Upper lobe of left lung (tissue), 4 donors: ENCODE data around the gene YKT6.

Source experiments
- POLR2A ChIP-seq, 4 donors: fragments of 450-650 bp; IDR thresholded peaks; one replicate each; pipeline ENCODE4 v1.5.1; 2016 to 2017; ENCODE audit warnings: antibody characterized with exemption in 4 of 4, mild to moderate bottlenecking in 2 of 4
- TF ChIP-seq, protein P1 (sequence below), 6 experiments: fragments of 450-650 bp in 4 of 6; fragments of 200-600 bp in 2 of 6; sonication (generic) in 2 of 6; IDR thresholded peaks; one replicate each; pipeline ENCODE4 v1.5.1; 2016 to 2019; ENCODE audit warnings: antibody characterized with exemption in 6 of 6

DNA sequence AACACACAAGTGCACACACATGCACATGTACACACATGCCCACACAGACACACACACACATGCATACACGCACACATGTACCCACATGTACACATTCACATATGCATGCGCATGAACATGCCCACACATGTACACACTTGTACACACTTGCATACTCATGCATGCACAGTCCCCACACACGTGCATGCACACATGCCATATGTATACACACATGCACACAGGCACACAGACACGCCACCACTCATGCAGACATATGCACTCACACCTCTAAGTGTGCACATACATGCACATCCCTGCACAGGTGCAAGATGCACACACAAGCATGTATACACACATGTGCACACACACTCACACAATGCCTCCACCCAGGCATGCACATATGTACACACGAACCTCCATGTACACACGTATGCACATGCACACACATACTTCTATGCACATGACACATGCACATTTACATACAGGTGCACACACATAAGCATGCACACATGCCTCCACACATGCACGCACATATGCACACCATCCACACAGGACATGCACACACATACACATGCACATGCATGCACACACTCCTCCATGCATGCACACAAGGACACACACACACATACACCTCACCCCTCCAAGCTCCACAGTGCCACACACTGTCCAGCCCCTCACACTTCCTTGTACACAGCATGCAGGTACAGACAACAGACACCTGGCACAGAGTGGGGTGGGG is 45.8 kb downstream of the YKT6 start:
- TF ChIP-seq, protein P1, sequence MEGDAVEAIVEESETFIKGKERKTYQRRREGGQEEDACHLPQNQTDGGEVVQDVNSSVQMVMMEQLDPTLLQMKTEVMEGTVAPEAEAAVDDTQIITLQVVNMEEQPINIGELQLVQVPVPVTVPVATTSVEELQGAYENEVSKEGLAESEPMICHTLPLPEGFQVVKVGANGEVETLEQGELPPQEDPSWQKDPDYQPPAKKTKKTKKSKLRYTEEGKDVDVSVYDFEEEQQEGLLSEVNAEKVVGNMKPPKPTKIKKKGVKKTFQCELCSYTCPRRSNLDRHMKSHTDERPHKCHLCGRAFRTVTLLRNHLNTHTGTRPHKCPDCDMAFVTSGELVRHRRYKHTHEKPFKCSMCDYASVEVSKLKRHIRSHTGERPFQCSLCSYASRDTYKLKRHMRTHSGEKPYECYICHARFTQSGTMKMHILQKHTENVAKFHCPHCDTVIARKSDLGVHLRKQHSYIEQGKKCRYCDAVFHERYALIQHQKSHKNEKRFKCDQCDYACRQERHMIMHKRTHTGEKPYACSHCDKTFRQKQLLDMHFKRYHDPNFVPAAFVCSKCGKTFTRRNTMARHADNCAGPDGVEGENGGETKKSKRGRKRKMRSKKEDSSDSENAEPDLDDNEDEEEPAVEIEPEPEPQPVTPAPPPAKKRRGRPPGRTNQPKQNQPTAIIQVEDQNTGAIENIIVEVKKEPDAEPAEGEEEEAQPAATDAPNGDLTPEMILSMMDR (IDR thresholded peaks at IDR 0.05): no peak
- TF ChIP-seq POLR2A (IDR thresholded peaks at IDR 0.05): no peak
